Parathyroid adenoma (tissue), 2 donors: ENCODE measurements around the gene METTL8.
"Not testable (repeated sequence)": the region's sequence is repeated elsewhere in the genome, so short reads cannot be mapped to it uniquely, and the experiment has no call there.

Experiments used
- H2AFZ ChIP-seq: fragments of 300-600 bp; sonication (generic); one replicate; pipeline ENCODE4 v1.7.0; 2017; ENCODE audit warnings: antibody characterized with exemption, mild to moderate bottlenecking
- H3K27ac ChIP-seq: fragments of 300-600 bp; sonication (generic); one replicate; pipeline ENCODE4 v1.7.0; 2017
- H3K27me3 ChIP-seq: fragments of 300-600 bp; sonication (generic); one replicate; pipeline ENCODE4 v1.7.0; 2017; ENCODE audit warnings: low read length; ENCODE audit not compliant: control insufficient read depth, insufficient read depth
- H3K36me3 ChIP-seq: fragments of 300-600 bp; sonication (generic); one replicate; pipeline ENCODE4 v1.7.0; 2017; ENCODE audit warnings: low read length; ENCODE audit not compliant: control insufficient read depth, insufficient read depth
- H3K4me1 ChIP-seq: fragments of 300-600 bp; sonication (generic); one replicate; pipeline ENCODE4 v1.7.0; 2017; ENCODE audit warnings: control low read depth
- H3K4me2 ChIP-seq: fragments of 300-600 bp; sonication (generic); one replicate; pipeline ENCODE4 v1.7.0; 2017; ENCODE audit warnings: low read length
- H3K4me3 ChIP-seq: fragments of 300-600 bp; sonication (generic); one replicate; pipeline ENCODE4 v1.7.0; 2017; ENCODE audit warnings: low read depth, low read length
- H3K79me2 ChIP-seq: fragments of 300-600 bp; sonication (generic); one replicate; pipeline ENCODE4 v1.7.0; 2017; ENCODE audit warnings: control low read depth
- H3K9ac ChIP-seq: fragments of 300-600 bp; sonication (generic); one replicate; pipeline ENCODE4 v1.7.0; 2017; ENCODE audit warnings: mild to moderate bottlenecking
- H3K9me3 ChIP-seq: fragments of 300-600 bp; sonication (generic); one replicate; pipeline ENCODE4 v1.7.0; 2017; ENCODE audit warnings: low read length; ENCODE audit not compliant: control insufficient read depth
- TF ChIP-seq, protein P1 (sequence below): fragments of 300-600 bp; sonication (generic); IDR thresholded peaks from one replicate; pipeline ENCODE4 v1.7.0; 2017; ENCODE audit warnings: antibody characterized with exemption, mild to moderate bottlenecking
- donor health status: primary hyperparathyroidism.

Gene METTL8

DNA sequence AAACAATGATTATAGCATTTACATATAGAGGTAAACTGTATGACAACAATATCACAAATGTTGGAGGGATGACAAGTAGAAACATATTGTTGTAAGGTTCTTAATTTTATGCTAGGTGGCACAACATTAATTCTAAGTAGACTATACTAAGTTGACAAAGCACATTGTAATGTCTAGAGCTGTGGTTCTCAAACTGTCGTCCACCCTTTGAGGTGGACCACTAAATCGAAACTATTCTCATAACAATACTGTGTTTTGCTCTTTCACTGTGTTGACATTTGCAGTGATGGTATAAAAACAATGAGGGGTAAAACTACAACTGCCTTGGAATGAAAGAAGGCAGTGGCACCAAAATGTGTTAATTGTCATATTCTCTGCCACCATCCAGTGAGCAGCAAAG is 66.1 kb downstream of the METTL8 start:
- Histone ChIP-seq H3K4me1 (no peaks in the 10 kb centered on the region), H3K9me3 (no peaks in the 10 kb centered on the region), H3K79me2 (no peaks in the 10 kb centered on the region), H3K4me2 (no peak overlapping the region), H3K27ac (no peak overlapping the region), H2AFZ (no peak overlapping the region), H3K36me3 (no peaks in the 10 kb centered on the region), H3K27me3 (no peaks in the 10 kb centered on the region), H3K4me3 (no peak overlapping the region), H3K9ac (no peak overlapping the region)
- TF ChIP-seq, protein P1, sequence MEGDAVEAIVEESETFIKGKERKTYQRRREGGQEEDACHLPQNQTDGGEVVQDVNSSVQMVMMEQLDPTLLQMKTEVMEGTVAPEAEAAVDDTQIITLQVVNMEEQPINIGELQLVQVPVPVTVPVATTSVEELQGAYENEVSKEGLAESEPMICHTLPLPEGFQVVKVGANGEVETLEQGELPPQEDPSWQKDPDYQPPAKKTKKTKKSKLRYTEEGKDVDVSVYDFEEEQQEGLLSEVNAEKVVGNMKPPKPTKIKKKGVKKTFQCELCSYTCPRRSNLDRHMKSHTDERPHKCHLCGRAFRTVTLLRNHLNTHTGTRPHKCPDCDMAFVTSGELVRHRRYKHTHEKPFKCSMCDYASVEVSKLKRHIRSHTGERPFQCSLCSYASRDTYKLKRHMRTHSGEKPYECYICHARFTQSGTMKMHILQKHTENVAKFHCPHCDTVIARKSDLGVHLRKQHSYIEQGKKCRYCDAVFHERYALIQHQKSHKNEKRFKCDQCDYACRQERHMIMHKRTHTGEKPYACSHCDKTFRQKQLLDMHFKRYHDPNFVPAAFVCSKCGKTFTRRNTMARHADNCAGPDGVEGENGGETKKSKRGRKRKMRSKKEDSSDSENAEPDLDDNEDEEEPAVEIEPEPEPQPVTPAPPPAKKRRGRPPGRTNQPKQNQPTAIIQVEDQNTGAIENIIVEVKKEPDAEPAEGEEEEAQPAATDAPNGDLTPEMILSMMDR, result no peak

DNA sequence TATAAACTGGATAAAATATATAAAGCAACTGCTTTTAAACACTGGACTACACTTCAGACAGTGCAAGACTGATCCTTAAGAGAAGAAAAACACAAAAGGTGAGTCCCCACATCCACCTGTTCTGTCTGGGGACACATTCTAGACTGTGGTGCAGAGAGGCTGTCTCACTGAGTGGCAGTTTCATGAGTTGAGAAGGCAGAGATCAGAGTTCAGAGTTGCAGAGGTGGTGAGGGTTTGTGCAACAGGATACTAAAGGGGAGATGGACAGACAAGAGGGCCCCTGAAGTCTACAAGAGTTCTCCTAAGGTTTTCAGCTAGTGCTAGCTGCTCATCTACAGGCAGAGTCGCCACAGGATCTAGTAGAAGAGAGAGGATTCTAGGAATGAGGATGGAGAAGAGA is 68.0 kb downstream of the METTL8 start:
- Histone ChIP-seq H2AFZ (no peak overlapping the region), H3K79me2 (no peaks in the 10 kb centered on the region), H3K9ac (no peak overlapping the region), H3K27ac (no peak overlapping the region), H3K4me3 (no peak overlapping the region), H3K4me2 (no peak overlapping the region), H3K27me3 (no peaks in the 10 kb centered on the region), H3K9me3 (no peaks in the 10 kb centered on the region), H3K36me3 (no peaks in the 10 kb centered on the region), H3K4me1 (no peaks in the 10 kb centered on the region)
- TF ChIP-seq, protein P1, result no peak

DNA sequence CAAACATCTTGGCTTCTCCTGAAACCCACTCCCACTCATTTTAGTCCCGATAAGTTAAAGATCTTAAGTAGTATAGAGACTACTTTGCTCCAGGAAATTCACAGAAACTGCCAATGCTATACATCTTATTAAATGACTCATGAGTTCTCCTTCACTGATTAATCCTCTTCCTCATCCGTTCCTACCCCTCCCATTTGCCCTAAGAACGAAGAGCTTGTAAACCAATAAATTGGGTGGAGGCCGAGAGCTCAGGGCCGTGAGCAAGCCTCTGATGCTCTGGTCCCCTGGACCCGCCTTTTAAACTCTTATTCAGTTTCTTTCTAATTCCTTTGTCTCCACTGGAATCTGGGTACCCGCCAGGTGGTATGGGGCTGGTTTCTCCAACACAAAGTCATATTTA is 68.6 kb downstream of the METTL8 start:
- H3K9me3 ChIP-seq, result no peaks in the 10 kb centered on the region
- H3K4me1 ChIP-seq, result no peaks in the 10 kb centered on the region
- H3K4me2 ChIP-seq, result no peak overlapping the region
- no peaks in the 10 kb centered on the region for H3K79me2 ChIP-seq
- no peaks in the 10 kb centered on the region for H3K27me3 ChIP-seq
- no peak overlapping the region for H3K9ac ChIP-seq
- no peak overlapping the region for H2AFZ ChIP-seq
- H3K36me3 ChIP-seq, result no peaks in the 10 kb centered on the region
- H3K27ac ChIP-seq, result no peak overlapping the region
- no peak overlapping the region for H3K4me3 ChIP-seq
- TF ChIP-seq, protein P1, result no peak

DNA sequence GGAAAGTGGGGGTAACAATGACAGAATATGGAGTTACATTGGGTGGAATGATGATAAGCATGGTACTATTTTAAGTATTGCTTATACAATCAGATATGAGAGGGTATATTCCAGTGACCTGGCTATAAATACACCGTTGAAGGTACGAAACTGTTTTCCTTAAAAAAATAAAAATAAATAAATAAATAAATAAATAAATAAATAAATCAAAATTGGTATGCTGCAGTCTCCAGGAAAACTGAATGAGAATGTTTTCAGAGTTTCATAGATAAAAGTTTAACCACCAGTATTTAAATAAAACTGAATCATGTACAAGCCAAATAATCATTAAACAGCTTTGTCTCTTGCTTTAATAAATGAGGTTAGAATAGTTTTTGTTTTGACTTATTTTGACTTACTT is 71.4 kb downstream of the METTL8 start:
- Histone ChIP-seq H3K36me3 (no peaks in the 10 kb centered on the region), H3K4me1 (no peaks in the 10 kb centered on the region), H3K27ac (no peak overlapping the region), H3K27me3 (no peaks in the 10 kb centered on the region), H3K9ac (no peak overlapping the region), H3K79me2 (no peaks in the 10 kb centered on the region), H3K4me2 (no peak overlapping the region), H3K4me3 (no peak overlapping the region), H2AFZ (no peak overlapping the region), H3K9me3 (no peaks in the 10 kb centered on the region)
- TF ChIP-seq, protein P1, result no peak

DNA sequence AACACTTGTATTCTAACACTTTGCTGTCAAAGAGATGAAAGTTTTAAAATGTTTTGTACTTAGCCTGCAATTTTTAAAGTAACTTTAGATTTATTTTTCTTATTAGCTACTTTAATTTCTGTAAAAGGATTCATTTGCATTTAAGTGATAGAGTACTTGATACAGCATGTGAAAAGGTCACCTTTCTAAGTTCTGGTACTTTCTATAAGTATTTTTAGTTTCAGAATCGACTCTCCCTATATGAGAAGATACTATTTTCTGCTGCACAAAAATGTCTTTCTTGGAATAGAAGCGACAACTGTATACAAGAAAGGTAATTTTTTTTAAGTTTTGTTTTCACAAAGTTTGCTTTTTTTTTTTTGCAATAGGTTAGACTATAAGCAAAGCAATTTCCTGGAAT is 72.9 kb downstream of the METTL8 start:
- Histone ChIP-seq H2AFZ (no peak overlapping the region), H3K4me3 (no peak overlapping the region), H3K4me2 (no peak overlapping the region), H3K36me3 (no peaks in the 10 kb centered on the region), H3K27me3 (no peaks in the 10 kb centered on the region), H3K79me2 (no peaks in the 10 kb centered on the region), H3K9me3 (no peaks in the 10 kb centered on the region), H3K9ac (no peak overlapping the region), H3K4me1 (no peaks in the 10 kb centered on the region), H3K27ac (no peak overlapping the region)
- TF ChIP-seq, protein P1, result no peak

DNA sequence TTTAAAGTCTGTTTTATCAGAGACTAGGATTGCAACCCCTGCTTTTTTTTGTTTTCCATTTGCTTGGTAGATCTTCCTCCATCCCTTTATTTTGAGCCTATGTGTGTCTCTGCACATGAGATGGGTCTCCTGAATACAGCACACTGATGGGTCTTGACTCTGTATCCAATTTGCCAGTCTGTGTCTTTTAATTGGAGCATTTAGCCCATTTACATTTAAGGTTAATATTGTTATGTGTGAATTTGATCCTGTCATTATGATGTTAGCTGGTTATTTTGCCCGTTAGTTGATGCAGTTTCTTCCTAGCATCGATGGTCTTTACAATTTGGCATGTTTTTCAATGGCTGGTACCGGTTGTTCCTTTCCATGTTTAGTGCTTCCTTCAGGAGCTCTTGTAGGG is 80.0 kb downstream of the METTL8 start:
- not testable (repeated sequence) for H3K36me3 ChIP-seq, H3K27me3 ChIP-seq, H3K9me3 ChIP-seq, H3K4me3 ChIP-seq, H3K27ac ChIP-seq, H3K4me1 ChIP-seq, H3K4me2 ChIP-seq, H3K9ac ChIP-seq, H2AFZ ChIP-seq, H3K79me2 ChIP-seq
